Vagina (tissue), 2 donors: ENCODE data around the gene PIK3CB. TPM values are rescaled to one million over a fixed set of nuclear protein-coding genes. Genes with fewer than 3 reads are reported as not detected.
"Not testable (repeated sequence)": the region's sequence is repeated elsewhere in the genome, so short reads cannot be mapped to it uniquely, and the experiment has no call there.

Experiments used
- DNase-seq, 2 donors: peaks; one replicate each; pipeline ENCODE4 v3.0.0-alpha.2; 2017; ENCODE audit errors: extremely low spot score in 2 of 2
- H3K27ac ChIP-seq: fragments of 200-600 bp; sonication (generic); one replicate; pipeline ENCODE4 v1.5.1; 2019
- H3K27me3 ChIP-seq: fragments of 200-600 bp; sonication (generic); one replicate; pipeline ENCODE4 v1.5.1; 2019
- H3K36me3 ChIP-seq, 2 donors: fragments of 200-600 bp; sonication (generic); one replicate each; pipeline ENCODE4 v1.5.1; 2017 to 2019
- H3K4me1 ChIP-seq: fragments of 200-600 bp; sonication (generic); one replicate; pipeline ENCODE4 v1.5.1; 2019
- H3K4me3 ChIP-seq, 2 donors: fragments of 200-600 bp; sonication (generic); 1 replicate in 1 of 2; 2 replicates in 1 of 2; pipeline ENCODE4 v1.5.1; 2016 to 2019
- H3K9me3 ChIP-seq: fragments of 200-600 bp; sonication (generic); one replicate; pipeline ENCODE4 v1.5.1; 2019
- POLR2A ChIP-seq, 2 donors: fragments of 450-650 bp; IDR thresholded peaks; one replicate each; pipeline ENCODE4 v1.6.1; 2017; ENCODE audit warnings: antibody characterized with exemption in 2 of 2, mild to moderate bottlenecking in 2 of 2, moderate library complexity in 2 of 2
- POLR2AphosphoS5 ChIP-seq, 2 donors: sonication (generic); formaldehyde crosslinking; IDR thresholded peaks; one replicate each; pipeline ENCODE4 v1.9.0; 2017; ENCODE audit warnings: antibody characterized with exemption in 2 of 2, mild to moderate bottlenecking in 2 of 2, low read depth in 1 of 2; ENCODE audit not compliant: insufficient read depth in 1 of 2
- intact Hi-C: fragments of 100-400 bp; cut with DNase I; formaldehyde crosslinking; loops from one replicate; pipeline ENCODE4 v1.15.1; 2023
- total RNA-seq: library from RNA; depleted of rRNA; stranded (reverse); fragments of >200 nt; gene quantifications from one replicate; pipeline ENCODE4 v1.2.3, GENCODE V29; 2016
- TF ChIP-seq, protein P1 (sequence below), 3 experiments: fragments of 450-650 bp in 2 of 3; fragments of 200-600 bp in 1 of 3; sonication (generic) in 1 of 3; IDR thresholded peaks; one replicate each; pipeline ENCODE4 v1.5.1; 2017 to 2019; ENCODE audit warnings: antibody characterized with exemption in 3 of 3, mild to moderate bottlenecking in 2 of 3, moderate library complexity in 2 of 3

PIK3CB gene
- total RNA-seq, 1 donor from 2014 or later: 31.9 TPM

DNA sequence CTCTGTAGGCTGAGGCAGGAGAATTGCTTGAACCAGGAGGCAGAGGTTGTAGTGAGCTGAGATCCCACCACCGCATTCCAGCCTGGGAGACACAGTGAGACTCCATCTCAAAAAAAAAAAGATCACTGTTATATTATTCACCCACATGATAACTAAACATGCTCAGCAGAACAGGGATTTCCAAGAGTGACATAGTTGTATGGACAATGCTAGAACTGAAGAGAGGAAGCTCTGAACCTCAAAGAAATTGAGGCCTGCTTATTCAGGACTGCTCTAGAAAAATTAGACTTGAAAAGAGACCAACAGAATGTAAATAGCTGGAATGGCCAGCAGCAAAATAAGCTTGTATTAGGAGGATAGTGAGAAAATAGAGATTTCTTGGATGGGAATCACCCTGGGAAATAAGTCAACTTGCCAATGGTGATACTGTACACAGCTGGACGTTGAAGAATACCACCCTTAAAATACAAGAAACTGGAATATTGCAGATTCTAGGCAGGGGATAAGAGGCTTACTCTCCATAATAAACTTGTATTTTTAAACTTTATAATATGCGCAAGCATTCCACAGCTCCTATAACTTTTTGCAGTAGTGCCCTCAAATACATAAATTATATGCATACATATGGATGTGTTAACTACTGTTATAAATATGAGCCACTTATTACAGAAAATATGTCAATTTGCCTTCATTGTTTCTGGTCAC, 28.2 kb downstream of the PIK3CB start:
- TF ChIP-seq POLR2AphosphoS5 (IDR thresholded peaks at IDR 0.05; ENCODE audit: insufficient read depth in 1 of 2, low read depth in 1 of 2): no peak
- no peak for TF ChIP-seq POLR2A (IDR thresholded peaks at IDR 0.05)
- TF ChIP-seq, protein P1, sequence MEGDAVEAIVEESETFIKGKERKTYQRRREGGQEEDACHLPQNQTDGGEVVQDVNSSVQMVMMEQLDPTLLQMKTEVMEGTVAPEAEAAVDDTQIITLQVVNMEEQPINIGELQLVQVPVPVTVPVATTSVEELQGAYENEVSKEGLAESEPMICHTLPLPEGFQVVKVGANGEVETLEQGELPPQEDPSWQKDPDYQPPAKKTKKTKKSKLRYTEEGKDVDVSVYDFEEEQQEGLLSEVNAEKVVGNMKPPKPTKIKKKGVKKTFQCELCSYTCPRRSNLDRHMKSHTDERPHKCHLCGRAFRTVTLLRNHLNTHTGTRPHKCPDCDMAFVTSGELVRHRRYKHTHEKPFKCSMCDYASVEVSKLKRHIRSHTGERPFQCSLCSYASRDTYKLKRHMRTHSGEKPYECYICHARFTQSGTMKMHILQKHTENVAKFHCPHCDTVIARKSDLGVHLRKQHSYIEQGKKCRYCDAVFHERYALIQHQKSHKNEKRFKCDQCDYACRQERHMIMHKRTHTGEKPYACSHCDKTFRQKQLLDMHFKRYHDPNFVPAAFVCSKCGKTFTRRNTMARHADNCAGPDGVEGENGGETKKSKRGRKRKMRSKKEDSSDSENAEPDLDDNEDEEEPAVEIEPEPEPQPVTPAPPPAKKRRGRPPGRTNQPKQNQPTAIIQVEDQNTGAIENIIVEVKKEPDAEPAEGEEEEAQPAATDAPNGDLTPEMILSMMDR (IDR thresholded peaks at IDR 0.05): no peak
- intact Hi-C loops: no loop called here
- no peaks in the 10 kb centered on the region for H3K9me3 ChIP-seq
- no peak for DNase-seq
- no peak overlapping the region for H3K27ac ChIP-seq
- no peaks in the 10 kb centered on the region for H3K4me1 ChIP-seq
- no peak overlapping the region for H3K4me3 ChIP-seq
- no peaks in the 10 kb centered on the region for H3K36me3 ChIP-seq
- H3K27me3 ChIP-seq: no peaks in the 10 kb centered on the region

DNA sequence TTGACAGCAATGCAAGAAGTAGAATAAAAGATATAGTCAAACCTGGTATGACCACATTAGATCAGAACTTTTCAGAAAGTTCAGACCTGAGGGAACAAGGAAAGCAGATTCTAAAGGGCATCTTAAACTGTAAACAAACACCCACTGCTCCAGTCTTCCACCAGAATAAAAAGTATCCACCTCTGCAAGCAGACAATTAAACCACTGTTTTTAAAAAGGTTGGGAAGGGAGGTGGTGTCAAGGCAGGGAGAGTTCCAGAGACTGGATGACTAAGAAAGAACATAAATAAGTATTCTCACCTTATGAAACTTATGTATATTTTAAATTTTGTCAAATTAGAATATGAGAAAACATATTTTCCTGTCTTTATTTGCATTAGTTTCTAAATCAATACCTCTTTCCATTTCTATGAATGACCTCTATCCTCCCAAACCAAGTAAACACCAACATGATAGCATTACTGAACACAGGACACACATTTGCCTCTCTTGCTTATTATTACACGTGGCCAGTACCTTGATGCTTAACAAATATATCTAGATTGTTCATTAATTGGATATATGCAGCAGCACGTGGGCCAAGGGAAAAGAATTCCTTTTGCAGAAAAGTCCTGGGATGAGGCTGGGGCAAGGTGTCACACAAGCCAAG, 31.6 kb downstream of the PIK3CB start:
- DNase-seq: no peak
- intact Hi-C loops: no loop called here
- Histone ChIP-seq H3K4me1 (no peaks in the 10 kb centered on the region), H3K27ac (no peak overlapping the region), H3K36me3 (no peaks in the 10 kb centered on the region), H3K9me3 (no peaks in the 10 kb centered on the region), H3K4me3 (no peak overlapping the region), H3K27me3 (no peaks in the 10 kb centered on the region)
- TF ChIP-seq POLR2A (IDR thresholded peaks at IDR 0.05) (no peak), POLR2AphosphoS5 (IDR thresholded peaks at IDR 0.05; ENCODE audit: insufficient read depth in 1 of 2, low read depth in 1 of 2) (no peak)
- TF ChIP-seq, protein P1 (IDR thresholded peaks at IDR 0.05): no peak

DNA sequence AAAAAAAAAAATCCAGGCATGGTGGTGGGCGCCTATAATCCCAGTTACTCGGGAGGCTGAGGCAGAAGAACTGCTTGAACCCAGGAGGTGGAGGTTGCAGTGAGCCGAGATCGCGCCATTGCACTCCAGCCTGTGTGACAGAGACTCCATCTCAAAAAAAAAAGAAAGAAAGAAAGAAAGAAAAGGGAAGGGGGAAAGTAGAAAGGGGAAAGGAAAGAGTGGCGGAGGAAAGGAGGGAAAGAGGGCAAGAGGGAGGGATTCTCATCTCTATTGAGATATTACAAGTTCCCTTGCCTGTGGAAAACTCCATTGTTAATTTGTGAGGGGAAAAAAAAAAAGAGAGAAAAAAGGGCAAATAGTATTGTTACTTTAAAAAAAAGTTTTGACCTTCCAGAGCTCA, 32.5 kb downstream of the PIK3CB start:
- DNase-seq, H3K9me3 ChIP-seq, H3K27ac ChIP-seq, H3K4me3 ChIP-seq, H3K27me3 ChIP-seq, H3K36me3 ChIP-seq, H3K4me1 ChIP-seq, intact Hi-C loops: not testable (repeated sequence)

DNA sequence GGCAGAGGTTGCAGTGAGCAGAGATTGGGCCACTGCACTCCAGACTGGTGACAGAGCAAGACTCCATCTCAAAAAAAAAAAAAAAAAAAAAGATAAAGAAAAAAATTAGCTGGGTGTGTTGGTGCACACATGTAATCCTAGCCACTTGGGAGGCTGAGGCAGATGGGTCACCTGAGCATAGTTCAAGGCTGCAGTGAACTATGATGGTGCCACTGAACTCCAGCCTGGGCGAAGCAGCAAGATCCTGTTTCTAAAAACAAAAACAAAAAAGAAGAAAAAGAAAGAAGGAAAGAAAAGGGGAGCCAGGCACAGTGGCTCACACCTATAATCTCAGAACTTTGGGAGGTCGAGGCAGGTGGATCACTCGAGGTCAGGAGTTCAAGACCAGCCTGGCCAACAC, 32.9 kb downstream of the PIK3CB start:
- DNase-seq: no peak
- TF ChIP-seq POLR2A (IDR thresholded peaks at IDR 0.05) (no peak), POLR2AphosphoS5 (IDR thresholded peaks at IDR 0.05; ENCODE audit: insufficient read depth in 1 of 2, low read depth in 1 of 2) (no peak)
- TF ChIP-seq, protein P1 (IDR thresholded peaks at IDR 0.05): no peak
- Histone ChIP-seq H3K36me3 (no peaks in the 10 kb centered on the region), H3K4me3 (no peak overlapping the region), H3K4me1 (no peaks in the 10 kb centered on the region), H3K27ac (no peak overlapping the region), H3K9me3 (no peaks in the 10 kb centered on the region), H3K27me3 (no peaks in the 10 kb centered on the region)
- intact Hi-C loops: no loop called here

DNA sequence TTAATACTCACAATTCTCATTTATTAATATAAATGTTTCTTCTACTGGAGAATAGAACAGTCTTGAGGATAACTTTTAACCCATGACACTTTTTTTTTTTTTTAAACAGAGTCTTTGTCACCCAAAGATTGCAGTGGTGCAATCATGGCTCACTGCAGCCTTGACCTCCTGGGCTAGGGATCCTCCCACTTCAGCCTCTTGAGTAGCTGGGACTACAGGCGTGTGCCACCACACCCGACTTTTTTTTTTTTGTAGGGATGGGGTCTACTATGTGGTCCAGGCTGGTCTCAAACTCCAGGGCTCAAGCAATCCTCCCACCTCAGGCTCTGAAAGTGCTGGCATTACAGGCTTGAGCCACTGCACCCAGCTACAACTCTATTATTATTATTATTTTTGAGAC, 34.5 kb downstream of the PIK3CB start:
- no peaks in the 10 kb centered on the region for H3K9me3 ChIP-seq
- H3K27me3 ChIP-seq: no peaks in the 10 kb centered on the region
- H3K27ac ChIP-seq: no peak overlapping the region
- TF ChIP-seq POLR2AphosphoS5 (IDR thresholded peaks at IDR 0.05; ENCODE audit: insufficient read depth in 1 of 2, low read depth in 1 of 2) (no peak), POLR2A (IDR thresholded peaks at IDR 0.05) (no peak)
- TF ChIP-seq, protein P1 (IDR thresholded peaks at IDR 0.05): no peak
- H3K36me3 ChIP-seq: no peaks in the 10 kb centered on the region
- H3K4me3 ChIP-seq: no peak overlapping the region
- no peak for DNase-seq
- intact Hi-C loops: no loop called here
- no peaks in the 10 kb centered on the region for H3K4me1 ChIP-seq
